RPMI7951 (cell line): ENCODE results near the gene SELENOV. TPM values are rescaled to one million over a fixed set of nuclear protein-coding genes. Genes with fewer than 3 reads are reported as not detected.
A peak's percentile ranks its signal among the peaks of the same experiment; 100 is the strongest.

Experiments used
- DNase-seq: peaks from one replicate; pipeline ENCODE4 v3.0.0-alpha.2; 2012; ENCODE audit warnings: low read depth
- total RNA-seq: library from RNA; depleted of rRNA; stranded (reverse); fragments of >200 nt; shearing (Covaris generic); gene quantifications from 2 replicates; pipeline ENCODE4 v1.2.3, GENCODE V29; 2014; rRNA removed

The SELENOV gene
- total RNA-seq, 1 experiment from 2014 or later = not detected

- DNase-seq = peak; percentile 70
Observed at GRCh38 chr19:39557811-39558623, 43.1 kb downstream of the SELENOV start.

DNA sequence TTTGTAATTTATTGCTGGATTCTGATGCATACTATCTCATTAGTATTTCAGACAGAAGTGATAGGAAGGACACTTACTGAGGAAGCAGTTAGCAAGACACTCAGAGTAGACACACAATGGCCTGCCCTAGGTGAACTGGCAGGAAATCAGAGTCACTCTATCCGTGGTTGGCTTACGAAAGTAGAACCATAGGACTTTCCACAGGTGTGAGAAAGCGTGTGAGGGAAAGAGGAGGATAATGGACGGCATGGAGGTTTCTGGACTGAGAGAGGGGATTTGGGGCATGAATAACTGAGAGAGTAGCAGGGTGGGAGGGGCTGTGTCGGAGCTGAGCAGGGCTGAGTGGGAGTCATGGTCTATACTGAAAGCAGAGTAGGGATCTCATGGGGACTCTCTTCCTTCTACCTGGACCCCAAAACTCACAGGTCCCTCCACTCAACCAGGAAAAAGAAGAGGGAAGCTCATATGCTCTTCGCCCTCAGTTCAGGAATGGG is 43.7 kb downstream of the SELENOV start:
- DNase-seq = no peak

DNA sequence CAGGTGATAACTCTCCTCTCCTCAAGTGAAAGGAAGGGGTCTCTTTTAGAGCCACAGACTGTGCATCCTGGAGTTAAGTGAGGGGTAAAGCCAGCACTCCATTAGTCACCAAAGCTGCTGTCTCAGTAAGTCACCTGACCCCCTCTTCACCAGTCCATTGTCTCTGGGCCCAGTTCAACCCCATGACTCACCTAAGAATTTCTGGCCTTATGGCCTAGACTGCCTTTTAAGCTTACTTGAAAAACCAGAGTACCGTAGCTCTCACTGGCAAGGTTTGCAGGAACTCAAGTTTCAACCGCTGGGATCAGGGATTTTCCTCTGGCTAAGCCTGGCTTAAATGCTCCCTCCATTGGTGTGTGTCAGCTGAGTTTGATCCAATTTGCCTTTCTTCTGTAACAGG is 48.5 kb downstream of the SELENOV start:
- DNase-seq = peak; percentile 73

DNA sequence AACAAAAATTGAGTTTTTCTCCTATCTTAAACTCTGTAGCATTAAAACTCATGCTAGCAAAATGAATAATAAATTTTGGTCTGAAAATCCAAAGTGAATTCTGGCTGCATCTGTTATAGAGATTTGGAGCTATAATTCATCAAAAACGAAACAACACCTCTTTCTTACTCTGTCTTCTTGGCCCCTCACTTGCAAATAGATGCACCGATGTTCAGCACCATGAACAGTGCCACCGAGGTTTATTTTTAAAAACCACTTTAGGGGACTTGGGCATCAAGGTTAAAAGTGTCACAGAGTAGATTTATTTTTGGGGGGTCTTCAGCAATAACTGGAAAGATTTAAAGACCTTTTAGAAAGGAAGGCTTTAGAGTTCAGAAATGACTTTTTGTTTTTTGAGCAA is 51.1 kb downstream of the SELENOV start:
- DNase-seq = no peak

DNA sequence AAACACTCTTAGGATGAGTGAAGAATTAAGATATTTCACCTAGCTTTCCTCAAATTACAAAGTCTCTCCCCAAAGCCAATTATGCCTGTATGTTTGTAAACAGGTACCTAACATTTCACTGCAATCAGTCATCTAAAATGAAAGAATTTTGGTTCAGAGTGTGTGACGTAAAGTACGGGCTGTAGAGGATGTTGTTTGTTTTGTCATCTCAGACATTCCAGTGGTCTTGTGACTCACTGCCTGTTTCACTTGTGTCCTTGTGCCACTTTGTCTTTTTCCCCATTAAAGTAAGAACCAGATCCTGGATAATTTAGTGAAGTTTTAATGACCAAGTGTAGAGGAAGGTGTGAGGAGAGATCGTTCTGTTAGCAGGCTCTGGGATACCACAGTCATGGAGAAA is 53.7 kb downstream of the SELENOV start:
- DNase-seq = peak; percentile 49

Other genes with a start within 250 kb of the SELENOV start
- gene IFNL2, start 246.7 kb upstream of the SELENOV start, total RNA-seq = not detected in 2 replicates
- gene IFNL1, start 218.7 kb upstream of the SELENOV start, total RNA-seq = not detected in 2 replicates
- gene LRFN1, start 194.3 kb upstream of the SELENOV start, total RNA-seq = under 0.01 and 0.36 TPM in 2 replicates
- 0.36 and 0.59 TPM in 2 replicates for gene GMFG, start 179.1 kb upstream of the SELENOV start, total RNA-seq
- 41.5 and 48.8 TPM in 2 replicates for gene SAMD4B, start 172.7 kb upstream of the SELENOV start, total RNA-seq
- 44.3 and 59.4 TPM in 2 replicates for gene PAF1, start 124.0 kb upstream of the SELENOV start, total RNA-seq
- 22.2 and 39.5 TPM in 2 replicates for gene MED29, start 123.8 kb upstream of the SELENOV start, total RNA-seq
- gene ZFP36, start 108.3 kb upstream of the SELENOV start, total RNA-seq = 2.9 and 6.4 TPM in 2 replicates
- gene PLEKHG2, start 102.5 kb upstream of the SELENOV start, total RNA-seq = 4.8 and 13.0 TPM in 2 replicates
- gene RPS16, start 79.2 kb upstream of the SELENOV start, total RNA-seq = 107 and 123 TPM in 2 replicates
- gene SUPT5H, start 69.6 kb upstream of the SELENOV start, total RNA-seq = 64.7 and 67.4 TPM in 2 replicates
- 86.2 and 88.2 TPM in 2 replicates for gene TIMM50, start 34.3 kb upstream of the SELENOV start, total RNA-seq
- gene DLL3, start 16.2 kb upstream of the SELENOV start, total RNA-seq = 0.72 and 1.5 TPM in 2 replicates
- gene EID2B, start 17.7 kb downstream of the SELENOV start, total RNA-seq = 5.3 and 8.8 TPM in 2 replicates
- gene EID2, start 25.0 kb downstream of the SELENOV start, total RNA-seq = 17.1 and 19.0 TPM in 2 replicates
- gene LGALS13, start 87.4 kb downstream of the SELENOV start, total RNA-seq = not detected in 2 replicates
- gene LGALS16, start 140.8 kb downstream of the SELENOV start, total RNA-seq = not detected in 2 replicates
- not detected in 2 replicates for gene LGALS14, start 189.3 kb downstream of the SELENOV start, total RNA-seq
- gene CLC, start 222.9 kb downstream of the SELENOV start, total RNA-seq = not detected in 2 replicates